ENCODE data around the gene TMEM131L. TPM values are rescaled to one million over a fixed set of nuclear protein-coding genes. Genes with fewer than 3 reads are reported as not detected.
"Not testable (repeated sequence)": the region's sequence is repeated elsewhere in the genome, so short reads cannot be mapped to it uniquely, and the experiment has no call there.

Gene TMEM131L
- total RNA-seq, 1 donor from 2014 or later, result 6.4 TPM

- no peaks in the 10 kb centered on the region for H3K9me3 Mint-ChIP-seq (ENCODE audit: unreplicated experiment)
- no peak overlapping the region for H3K27ac Mint-ChIP-seq (ENCODE audit: unreplicated experiment)
- H3K27me3 Mint-ChIP-seq (ENCODE audit: unreplicated experiment), result no peaks in the 10 kb centered on the region
- peaks cover 10% of the 10 kb centered on the region for H3K36me3 Mint-ChIP-seq (ENCODE audit: unreplicated experiment)
- DNase-seq (ENCODE audit: extremely low spot score, unreplicated experiment), result no peak
- H3K4me1 Mint-ChIP-seq (ENCODE audit: unreplicated experiment), result peaks cover 13% of the 10 kb centered on the region
- H3K4me3 Mint-ChIP-seq (ENCODE audit: unreplicated experiment), result no peak overlapping the region
- TF ChIP-seq CTCF (IDR thresholded peaks at IDR 0.05), result no peak
Observed at GRCh38 chr4:153595894-153596601, 129.9 kb downstream of the TMEM131L start.

- no peaks in the 10 kb centered on the region for H3K9me3 Mint-ChIP-seq (ENCODE audit: unreplicated experiment)
- H3K36me3 Mint-ChIP-seq (ENCODE audit: unreplicated experiment), result peaks cover 28% of the 10 kb centered on the region
- no peak overlapping the region for H3K27ac Mint-ChIP-seq (ENCODE audit: unreplicated experiment)
- no peak for DNase-seq (ENCODE audit: extremely low spot score, unreplicated experiment)
- no peak overlapping the region for H3K4me3 Mint-ChIP-seq (ENCODE audit: unreplicated experiment)
- H3K27me3 Mint-ChIP-seq (ENCODE audit: unreplicated experiment), result no peaks in the 10 kb centered on the region
- H3K4me1 Mint-ChIP-seq (ENCODE audit: unreplicated experiment), result no peaks in the 10 kb centered on the region
- no peak for TF ChIP-seq CTCF (IDR thresholded peaks at IDR 0.05)
Observed at GRCh38 chr4:153602758-153603157, 136.6 kb downstream of the TMEM131L start.

GRCh38 chr4:153603258-153603657 is 137.1 kb downstream of the TMEM131L start:
- DNase-seq (ENCODE audit: extremely low spot score, unreplicated experiment), result no peak
- no peak overlapping the region for H3K4me3 Mint-ChIP-seq (ENCODE audit: unreplicated experiment)
- H3K27ac Mint-ChIP-seq (ENCODE audit: unreplicated experiment), result no peak overlapping the region
- no peaks in the 10 kb centered on the region for H3K4me1 Mint-ChIP-seq (ENCODE audit: unreplicated experiment)
- H3K36me3 Mint-ChIP-seq (ENCODE audit: unreplicated experiment), result peaks cover 28% of the 10 kb centered on the region
- H3K27me3 Mint-ChIP-seq (ENCODE audit: unreplicated experiment), result no peaks in the 10 kb centered on the region
- TF ChIP-seq CTCF (IDR thresholded peaks at IDR 0.05), result no peak
- H3K9me3 Mint-ChIP-seq (ENCODE audit: unreplicated experiment), result no peaks in the 10 kb centered on the region

- H3K4me3 Mint-ChIP-seq (ENCODE audit: unreplicated experiment), result no peak overlapping the region
- TF ChIP-seq CTCF (IDR thresholded peaks at IDR 0.05), result no peak
- H3K27me3 Mint-ChIP-seq (ENCODE audit: unreplicated experiment), result no peaks in the 10 kb centered on the region
- peaks cover 25% of the 10 kb centered on the region for H3K36me3 Mint-ChIP-seq (ENCODE audit: unreplicated experiment)
- no peak for DNase-seq (ENCODE audit: extremely low spot score, unreplicated experiment)
- H3K27ac Mint-ChIP-seq (ENCODE audit: unreplicated experiment), result no peak overlapping the region
- H3K9me3 Mint-ChIP-seq (ENCODE audit: unreplicated experiment), result no peaks in the 10 kb centered on the region
- no peaks in the 10 kb centered on the region for H3K4me1 Mint-ChIP-seq (ENCODE audit: unreplicated experiment)
Observed at GRCh38 chr4:153603835-153604234, 137.7 kb downstream of the TMEM131L start.

- Mint-ChIP-seq H3K4me1 (ENCODE audit: unreplicated experiment) (peaks cover 16% of the 10 kb centered on the region), H3K9me3 (ENCODE audit: unreplicated experiment) (peaks cover 15% of the 10 kb centered on the region), H3K36me3 (ENCODE audit: unreplicated experiment) (peaks cover 23% of the 10 kb centered on the region)
- not testable (repeated sequence) for H3K27ac Mint-ChIP-seq (ENCODE audit: unreplicated experiment); H3K4me3 Mint-ChIP-seq (ENCODE audit: unreplicated experiment); DNase-seq (ENCODE audit: extremely low spot score, unreplicated experiment); H3K27me3 Mint-ChIP-seq (ENCODE audit: unreplicated experiment)
Observed at GRCh38 chr4:153609070-153609469, 142.9 kb downstream of the TMEM131L start.
